Peyer's patch (tissue), 4 donors: ENCODE data around the gene PABPC1L.

Source experiments
- CTCF ChIP-seq, 6 experiments: fragments of 450-650 bp in 4 of 6; fragments of 200-600 bp in 2 of 6; sonication (generic) in 1 of 6; IDR thresholded peaks; one replicate each; pipeline ENCODE4 v1.5.1; 2017 to 2019; ENCODE audit warnings: antibody characterized with exemption in 6 of 6, mild to moderate bottlenecking in 3 of 6, moderate library complexity in 1 of 6
- POLR2A ChIP-seq, 2 donors: fragments of 450-650 bp; IDR thresholded peaks; one replicate each; pipeline ENCODE4 v1.5.1; 2017; ENCODE audit warnings: antibody characterized with exemption in 2 of 2, mild to moderate bottlenecking in 2 of 2, moderate library complexity in 2 of 2

DNA sequence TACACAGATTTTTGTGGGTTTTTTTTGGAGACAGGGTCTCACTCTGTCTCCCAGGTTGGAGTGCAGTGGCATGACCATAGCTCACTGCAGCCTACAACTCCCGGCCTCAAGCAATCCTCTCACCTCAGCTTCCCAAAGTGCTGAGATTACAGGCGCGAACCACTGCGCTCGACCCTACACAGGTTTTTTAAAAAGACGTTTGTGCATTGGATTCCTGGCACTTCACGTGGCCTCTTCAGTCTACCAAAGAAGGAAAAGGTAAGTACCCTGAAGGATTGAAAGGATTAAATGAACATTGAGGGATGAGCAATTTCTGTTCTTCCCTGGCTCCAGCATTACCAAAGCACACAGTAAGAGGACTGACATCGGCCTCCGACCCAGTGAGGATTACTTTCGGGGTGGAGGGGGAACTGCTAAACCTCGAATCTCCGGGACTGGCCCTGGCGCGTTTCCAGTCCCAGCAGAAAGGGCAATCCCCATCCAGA lies 24.9 kb upstream of the PABPC1L start:
- TF ChIP-seq POLR2A (IDR thresholded peaks at IDR 0.05) (no peak), CTCF (IDR thresholded peaks at IDR 0.05) (no peak)
